ENCODE results near the gene CCNI2. TPM values are rescaled to one million over a fixed set of nuclear protein-coding genes. Genes with fewer than 3 reads are reported as not detected.

Gene CCNI2
- total RNA-seq, 2 experiments from 2014 or later, result 6.9 to 8.4 TPM

- DNase-seq, result no peak
- Mint-ChIP-seq H3K27me3 (peaks cover 53% of the 10 kb centered on the region), H3K27ac (no peak overlapping the region), H3K4me3 (no peak overlapping the region), H3K36me3 (no peaks in the 10 kb centered on the region), H3K4me1 (peaks cover 13% of the 10 kb centered on the region), H3K9me3 (no peaks in the 10 kb centered on the region)
Measured at GRCh38 chr5:132778856-132779255, 31.6 kb downstream of the CCNI2 start.

- Mint-ChIP-seq H3K4me3 (no peak overlapping the region), H3K36me3 (no peaks in the 10 kb centered on the region), H3K27me3 (peaks cover 54% of the 10 kb centered on the region), H3K27ac (no peak overlapping the region), H3K4me1 (peaks cover 13% of the 10 kb centered on the region), H3K9me3 (no peaks in the 10 kb centered on the region)
- no peak for DNase-seq
Measured at GRCh38 chr5:132779961-132780360, 32.7 kb downstream of the CCNI2 start.

GRCh38 chr5:132780577-132780976, 33.4 kb downstream of the CCNI2 start:
- no peaks in the 10 kb centered on the region for H3K9me3 Mint-ChIP-seq
- H3K36me3 Mint-ChIP-seq, result no peaks in the 10 kb centered on the region
- no peak overlapping the region for H3K27ac Mint-ChIP-seq
- H3K4me3 Mint-ChIP-seq, result no peak overlapping the region
- no peak for DNase-seq
- peaks cover 58% of the 10 kb centered on the region for H3K27me3 Mint-ChIP-seq
- H3K4me1 Mint-ChIP-seq, result peaks cover 15% of the 10 kb centered on the region

- Mint-ChIP-seq H3K9me3 (no peaks in the 10 kb centered on the region), H3K4me3 (no peak overlapping the region), H3K27me3 (peaks cover 58% of the 10 kb centered on the region)
Measured at GRCh38 chr5:132781029-132781428, 33.8 kb downstream of the CCNI2 start.

GRCh38 chr5:132782101-132782500, 34.9 kb downstream of the CCNI2 start:
- no peaks in the 10 kb centered on the region for H3K36me3 Mint-ChIP-seq
- no peak overlapping the region for H3K27ac Mint-ChIP-seq
- H3K27me3 Mint-ChIP-seq, result peaks cover 58% of the 10 kb centered on the region
- no peak for DNase-seq
- H3K4me1 Mint-ChIP-seq, result peaks cover 12% of the 10 kb centered on the region
- H3K4me3 Mint-ChIP-seq, result no peak overlapping the region
- no peaks in the 10 kb centered on the region for H3K9me3 Mint-ChIP-seq

More at GRCh38 chr5:132781029-132781428, 33.8 kb downstream of the CCNI2 start:
- Mint-ChIP-seq H3K27ac (no peak overlapping the region), H3K4me1 (peaks cover 14% of the 10 kb centered on the region), H3K36me3 (no peaks in the 10 kb centered on the region)
- no peak for DNase-seq

- no peak for DNase-seq
- Mint-ChIP-seq H3K4me3 (no peak overlapping the region), H3K9me3 (no peaks in the 10 kb centered on the region), H3K4me1 (peaks cover 7% of the 10 kb centered on the region), H3K36me3 (no peaks in the 10 kb centered on the region), H3K27me3 (peaks cover 36% of the 10 kb centered on the region), H3K27ac (no peak overlapping the region)
Measured at GRCh38 chr5:132785365-132785764, 38.1 kb downstream of the CCNI2 start.

- Mint-ChIP-seq H3K9me3 (no peaks in the 10 kb centered on the region), H3K4me1 (peaks cover 6% of the 10 kb centered on the region), H3K4me3 (no peak overlapping the region), H3K36me3 (no peaks in the 10 kb centered on the region), H3K27ac (no peak overlapping the region), H3K27me3 (peaks cover 36% of the 10 kb centered on the region)
- DNase-seq, result no peak
Measured at GRCh38 chr5:132785864-132786263, 38.6 kb downstream of the CCNI2 start.

GRCh38 chr5:132787076-132787475, 39.9 kb downstream of the CCNI2 start:
- Mint-ChIP-seq H3K4me1 (peaks cover 2% of the 10 kb centered on the region), H3K36me3 (no peaks in the 10 kb centered on the region), H3K27me3 (peaks cover 26% of the 10 kb centered on the region), H3K9me3 (no peaks in the 10 kb centered on the region), H3K4me3 (no peak overlapping the region), H3K27ac (no peak overlapping the region)
- DNase-seq, result no peak

GRCh38 chr5:132788508-132788907, 41.3 kb downstream of the CCNI2 start:
- Mint-ChIP-seq H3K27ac (no peak overlapping the region), H3K4me1 (peaks cover 2% of the 10 kb centered on the region), H3K27me3 (peaks cover 21% of the 10 kb centered on the region), H3K36me3 (no peaks in the 10 kb centered on the region), H3K9me3 (no peaks in the 10 kb centered on the region), H3K4me3 (no peak overlapping the region)
- no peak for DNase-seq

- no peak overlapping the region for H3K4me3 Mint-ChIP-seq
- no peak overlapping the region for H3K27ac Mint-ChIP-seq
- H3K27me3 Mint-ChIP-seq, result peaks cover 23% of the 10 kb centered on the region
- H3K9me3 Mint-ChIP-seq, result no peaks in the 10 kb centered on the region
- no peak for DNase-seq
- peaks cover 2% of the 10 kb centered on the region for H3K4me1 Mint-ChIP-seq
- H3K36me3 Mint-ChIP-seq, result no peaks in the 10 kb centered on the region
Measured at GRCh38 chr5:132788990-132789886, 42.0 kb downstream of the CCNI2 start.

- DNase-seq, result no peak
- H3K4me3 Mint-ChIP-seq, result no peak overlapping the region
Measured at GRCh38 chr5:132790201-132790865, 43.1 kb downstream of the CCNI2 start.

GRCh38 chr5:132791026-132791425, 43.8 kb downstream of the CCNI2 start:
- Mint-ChIP-seq H3K36me3 (no peaks in the 10 kb centered on the region), H3K27ac (no peak overlapping the region), H3K9me3 (no peaks in the 10 kb centered on the region), H3K4me1 (no peaks in the 10 kb centered on the region), H3K4me3 (no peak overlapping the region), H3K27me3 (peaks cover 27% of the 10 kb centered on the region)
- DNase-seq, result no peak

More at GRCh38 chr5:132790201-132790865, 43.1 kb downstream of the CCNI2 start:
- H3K36me3 Mint-ChIP-seq, result no peaks in the 10 kb centered on the region
- H3K27me3 Mint-ChIP-seq, result peaks cover 24% of the 10 kb centered on the region
- no peak overlapping the region for H3K27ac Mint-ChIP-seq
- no peaks in the 10 kb centered on the region for H3K4me1 Mint-ChIP-seq
- no peaks in the 10 kb centered on the region for H3K9me3 Mint-ChIP-seq

GRCh38 chr5:132797651-132798050, 50.4 kb downstream of the CCNI2 start:
- Mint-ChIP-seq H3K9me3 (no peaks in the 10 kb centered on the region), H3K4me1 (no peaks in the 10 kb centered on the region), H3K36me3 (no peaks in the 10 kb centered on the region), H3K27me3 (peaks cover 28% of the 10 kb centered on the region), H3K4me3 (no peak overlapping the region), H3K27ac (no peak overlapping the region)
- no peak for DNase-seq

- DNase-seq, result no peak
- no peak overlapping the region for H3K27ac Mint-ChIP-seq
- no peaks in the 10 kb centered on the region for H3K9me3 Mint-ChIP-seq
- no peaks in the 10 kb centered on the region for H3K4me1 Mint-ChIP-seq
- no peak overlapping the region for H3K4me3 Mint-ChIP-seq
- H3K27me3 Mint-ChIP-seq, result peaks cover 39% of the 10 kb centered on the region
- no peaks in the 10 kb centered on the region for H3K36me3 Mint-ChIP-seq
Measured at GRCh38 chr5:132799392-132799791, 52.2 kb downstream of the CCNI2 start.

- Mint-ChIP-seq H3K27me3 (peaks cover 35% of the 10 kb centered on the region), H3K36me3 (no peaks in the 10 kb centered on the region), H3K4me3 (no peak overlapping the region), H3K27ac (no peak overlapping the region), H3K9me3 (no peaks in the 10 kb centered on the region), H3K4me1 (no peaks in the 10 kb centered on the region)
- no peak for DNase-seq
Measured at GRCh38 chr5:132800545-132800944, 53.3 kb downstream of the CCNI2 start.

Measured in activated naive CD8-positive, alpha-beta T cell treated with anti-CD3 and anti-CD28 coated beads for 36 hours (primary cell).